Activated T-cell treated with anti-CD3 and anti-CD28 coated beads, Interleukin-2, amount 50 U/mL, for 4 hours (primary cell): ENCODE results near the gene PADI1. TPM values are rescaled to one million over a fixed set of nuclear protein-coding genes. Genes with fewer than 3 reads are reported as not detected.
A peak's percentile ranks its signal among the peaks of the same experiment; 100 is the strongest.

ENCODE experiments used
- ATAC-seq, 2 donors: fragments of 200-7000 bp; cut with Tn5 transposase; one replicate each; pipeline ENCODE4 v1.10.0; 2021
- DNase-seq: peaks from one replicate; pipeline ENCODE4 v3.0.0-alpha.2; 2020
- H3K27me3 Mint-ChIP-seq: one replicate; pipeline ENCODE4 v1.8.0; 2021; ENCODE audit warnings: low read depth, mixed read lengths
- H3K36me3 Mint-ChIP-seq: one replicate; pipeline ENCODE4 v1.8.0; 2022; ENCODE audit warnings: mixed read lengths; ENCODE audit not compliant: insufficient read depth
- H3K4me1 Mint-ChIP-seq: one replicate; pipeline ENCODE4 v1.8.0; 2021; ENCODE audit warnings: low read depth, mixed read lengths
- H3K4me3 Mint-ChIP-seq: one replicate; pipeline ENCODE4 v1.8.0; 2021; ENCODE audit warnings: mild to moderate bottlenecking, moderate library complexity, mixed read lengths
- H3K9me3 Mint-ChIP-seq: one replicate; pipeline ENCODE4 v1.8.0; 2021; ENCODE audit warnings: mixed read lengths
- total RNA-seq, 3 donors: library from RNA; stranded (reverse); gene quantifications; one replicate each; pipeline ENCODE4 v1.2.1, GENCODE V29; 2021

PADI1 gene
- total RNA-seq, 3 donors from 2014 or later, result not detected

DNA sequence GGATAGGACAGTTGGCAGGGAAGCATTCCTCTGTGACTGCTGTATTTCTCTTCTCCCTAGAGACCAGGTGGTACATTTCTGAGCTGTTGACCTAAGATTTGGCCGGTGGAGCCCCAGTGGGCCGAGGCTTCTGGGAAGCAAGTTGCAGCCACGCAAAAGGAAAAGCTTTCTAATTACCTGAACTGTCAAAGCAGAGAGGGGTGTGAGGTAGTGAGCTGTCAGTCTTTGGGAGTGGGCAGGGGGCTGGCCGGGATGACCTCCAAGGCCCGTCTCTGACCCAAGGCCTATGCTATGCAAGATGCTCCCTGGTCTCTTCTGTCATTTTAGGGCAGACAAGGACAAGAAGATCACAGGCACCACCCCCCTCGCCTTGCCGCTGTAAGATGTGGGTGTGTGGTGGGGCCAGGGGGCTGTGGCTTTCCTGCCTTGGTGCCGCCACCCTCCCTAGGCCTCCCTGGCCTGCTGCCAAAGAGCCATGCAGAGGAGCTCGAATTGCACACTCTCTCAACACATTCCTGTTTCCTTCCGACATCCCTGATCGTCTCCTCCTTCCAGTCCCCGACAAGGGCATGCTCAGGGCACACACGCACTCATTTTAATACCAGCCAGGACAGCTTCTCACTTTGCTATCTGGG, 7.7 kb downstream of the PADI1 start:
- no peaks in the 10 kb centered on the region for H3K36me3 Mint-ChIP-seq
- peak; percentile 46 for DNase-seq
- peak; percentile 44 to 47 for ATAC-seq
- H3K4me1 Mint-ChIP-seq, result peaks cover 37% of the 10 kb centered on the region
- H3K9me3 Mint-ChIP-seq, result no peaks in the 10 kb centered on the region
- H3K27me3 Mint-ChIP-seq, result peaks cover 33% of the 10 kb centered on the region
- peak overlapping the region; percentile 60 for H3K4me3 Mint-ChIP-seq

- DNase-seq (no peak), ATAC-seq (no peak)
- peak overlapping the region; percentile 60 for H3K4me3 Mint-ChIP-seq
- H3K27me3 Mint-ChIP-seq, result peaks cover 33% of the 10 kb centered on the region
- no peaks in the 10 kb centered on the region for H3K36me3 Mint-ChIP-seq
- no peaks in the 10 kb centered on the region for H3K9me3 Mint-ChIP-seq
- H3K4me1 Mint-ChIP-seq, result peaks cover 30% of the 10 kb centered on the region
Measured at GRCh38 chr1:17213148-17213781, 8.3 kb downstream of the PADI1 start.

GRCh38 chr1:17213782-17214148, 8.8 kb downstream of the PADI1 start:
- Mint-ChIP-seq H3K9me3 (no peaks in the 10 kb centered on the region), H3K4me1 (peaks cover 30% of the 10 kb centered on the region), H3K27me3 (peaks cover 32% of the 10 kb centered on the region), H3K36me3 (no peaks in the 10 kb centered on the region), H3K4me3 (no peak overlapping the region)
- no peak for DNase-seq
- ATAC-seq, result no peak

DNA sequence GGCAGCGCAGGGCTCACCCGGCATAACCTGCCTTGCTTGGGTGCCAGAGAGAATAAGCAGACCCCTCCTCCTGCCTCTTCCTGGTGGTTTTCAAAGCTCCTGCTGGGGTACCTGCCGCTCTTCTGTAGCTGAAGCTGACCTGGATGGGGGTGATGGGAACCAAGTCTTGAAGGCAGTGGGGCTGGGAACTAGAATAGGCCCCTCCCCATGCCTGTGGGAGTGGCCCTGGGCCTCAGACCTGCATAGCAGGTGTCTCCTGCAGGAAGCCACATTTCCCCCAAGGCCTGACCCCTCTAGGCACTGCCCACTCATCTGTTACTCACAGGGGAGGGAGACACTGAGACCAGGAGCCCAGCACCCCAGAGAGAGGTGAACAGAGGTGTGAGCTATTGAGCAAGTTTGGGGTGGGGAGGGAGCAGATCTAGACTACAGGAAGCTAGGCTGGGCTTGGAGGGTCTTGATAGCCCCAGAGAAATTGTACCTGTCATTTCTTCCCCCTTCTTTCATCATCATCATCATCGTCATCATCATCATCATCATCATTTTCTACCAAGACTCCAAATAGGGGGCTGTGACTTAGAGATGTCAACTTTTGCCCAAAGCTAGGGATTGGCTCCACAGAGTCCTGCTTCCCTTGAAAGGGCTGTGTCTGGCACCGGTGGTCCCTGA, 10.1 kb downstream of the PADI1 start:
- peaks cover 28% of the 10 kb centered on the region for H3K4me1 Mint-ChIP-seq
- ATAC-seq (no peak), DNase-seq (no peak)
- peaks cover 28% of the 10 kb centered on the region for H3K27me3 Mint-ChIP-seq
- H3K36me3 Mint-ChIP-seq, result no peaks in the 10 kb centered on the region
- no peaks in the 10 kb centered on the region for H3K9me3 Mint-ChIP-seq
- H3K4me3 Mint-ChIP-seq, result no peak overlapping the region

DNA sequence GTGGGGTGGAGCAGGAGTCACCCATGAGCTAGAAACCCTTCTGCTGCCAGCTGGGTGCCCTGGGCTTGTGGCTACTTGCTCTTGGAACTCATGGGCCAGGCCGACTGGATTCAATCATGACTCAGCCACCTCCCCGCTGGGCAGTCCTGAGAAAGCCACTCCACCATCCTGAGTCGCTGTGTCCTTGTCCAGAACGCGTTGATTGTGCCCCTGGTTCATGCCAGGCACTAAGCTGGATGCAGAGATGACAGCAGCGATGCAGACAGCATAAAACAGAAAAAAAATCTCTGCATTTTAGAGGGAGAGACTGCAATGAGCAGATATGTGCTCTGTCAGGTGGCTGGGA, 10.6 kb downstream of the PADI1 start:
- no peak for ATAC-seq
- peaks cover 25% of the 10 kb centered on the region for H3K27me3 Mint-ChIP-seq

DNA sequence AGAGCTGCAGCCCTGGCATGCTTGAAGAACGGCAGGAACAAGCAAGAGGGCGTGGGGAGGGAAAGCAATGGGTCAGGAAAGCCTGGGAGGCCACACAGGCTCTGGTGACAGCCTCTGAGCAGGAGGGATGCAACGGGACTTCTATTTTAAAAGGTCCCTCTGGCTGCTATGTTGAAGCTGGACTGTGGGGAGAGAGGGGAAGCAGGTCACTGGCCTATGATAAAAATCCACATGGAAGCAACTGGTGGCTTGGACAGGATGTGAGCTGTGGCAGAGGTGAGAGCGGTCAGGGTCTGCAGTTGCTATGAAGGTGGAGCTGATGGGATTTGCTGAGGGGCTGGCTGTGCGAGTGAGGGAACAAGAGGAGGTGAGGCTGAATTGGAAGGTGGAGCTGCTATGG, 11.2 kb downstream of the PADI1 start:
- peaks cover 24% of the 10 kb centered on the region for H3K27me3 Mint-ChIP-seq
- DNase-seq (no peak), ATAC-seq (no peak)
- peaks cover 26% of the 10 kb centered on the region for H3K4me1 Mint-ChIP-seq
- no peaks in the 10 kb centered on the region for H3K9me3 Mint-ChIP-seq
- no peak overlapping the region for H3K4me3 Mint-ChIP-seq
- H3K36me3 Mint-ChIP-seq, result no peaks in the 10 kb centered on the region

More for the DNA sequence above, 10.6 kb downstream of the PADI1 start:
- Mint-ChIP-seq H3K36me3 (no peaks in the 10 kb centered on the region), H3K4me3 (no peak overlapping the region), H3K9me3 (no peaks in the 10 kb centered on the region), H3K4me1 (peaks cover 26% of the 10 kb centered on the region)
- DNase-seq, result no peak

DNA sequence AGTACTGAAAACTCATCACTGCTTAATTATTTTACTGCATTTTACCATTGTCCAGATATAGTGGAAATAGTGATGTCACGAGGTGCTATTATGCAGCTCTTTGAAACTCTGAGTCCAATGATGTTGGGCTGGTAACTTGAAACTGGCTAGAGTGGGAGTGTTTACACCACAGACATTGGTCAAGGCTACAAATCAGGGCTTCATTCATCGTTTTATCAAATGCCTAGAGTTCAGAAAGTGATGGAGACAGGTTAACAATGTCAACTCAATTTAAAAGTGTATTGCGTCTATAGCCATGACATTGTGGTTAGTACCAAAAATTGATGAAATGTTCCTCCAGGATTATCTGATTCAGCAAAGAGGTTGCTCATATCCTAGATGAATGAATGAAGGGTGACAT, 12.7 kb downstream of the PADI1 start:
- peaks cover 15% of the 10 kb centered on the region for H3K4me1 Mint-ChIP-seq
- no peak overlapping the region for H3K4me3 Mint-ChIP-seq
- no peak for ATAC-seq
- H3K27me3 Mint-ChIP-seq, result peaks cover 19% of the 10 kb centered on the region
- H3K9me3 Mint-ChIP-seq, result no peaks in the 10 kb centered on the region
- no peaks in the 10 kb centered on the region for H3K36me3 Mint-ChIP-seq
- no peak for DNase-seq

GRCh38 chr1:17218939-17219338, 14.0 kb downstream of the PADI1 start:
- no peak overlapping the region for H3K4me3 Mint-ChIP-seq
- ATAC-seq, result no peak

GRCh38 chr1:17220287-17220686, 15.4 kb downstream of the PADI1 start:
- Mint-ChIP-seq H3K36me3 (no peaks in the 10 kb centered on the region), H3K4me3 (no peak overlapping the region), H3K27me3 (no peaks in the 10 kb centered on the region), H3K9me3 (no peaks in the 10 kb centered on the region), H3K4me1 (no peaks in the 10 kb centered on the region)
- DNase-seq (no peak), ATAC-seq (no peak)

More at GRCh38 chr1:17218939-17219338, 14.0 kb downstream of the PADI1 start:
- DNase-seq, result no peak
- peaks cover 5% of the 10 kb centered on the region for H3K27me3 Mint-ChIP-seq
- peaks cover 3% of the 10 kb centered on the region for H3K4me1 Mint-ChIP-seq
- H3K36me3 Mint-ChIP-seq, result no peaks in the 10 kb centered on the region
- H3K9me3 Mint-ChIP-seq, result no peaks in the 10 kb centered on the region

DNA sequence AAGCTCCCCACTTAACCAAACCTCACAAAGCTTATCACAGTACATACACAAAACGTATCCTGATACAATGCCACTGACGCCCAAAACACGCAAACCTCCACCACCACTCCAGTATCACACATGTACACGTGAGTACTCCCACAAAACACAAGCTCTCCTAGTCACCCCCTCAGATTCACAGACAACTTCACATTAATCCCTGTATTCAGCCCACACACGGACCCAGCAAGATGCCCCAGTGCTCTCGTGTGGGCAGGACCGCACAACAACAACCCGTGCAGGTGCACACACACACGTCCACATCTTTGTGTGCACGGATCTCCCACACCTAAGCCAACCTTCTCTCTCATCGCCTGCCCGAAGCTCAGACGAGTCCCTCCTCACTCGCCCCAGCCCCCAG, 17.6 kb downstream of the PADI1 start:
- no peaks in the 10 kb centered on the region for H3K9me3 Mint-ChIP-seq
- no peak overlapping the region for H3K4me3 Mint-ChIP-seq
- no peaks in the 10 kb centered on the region for H3K27me3 Mint-ChIP-seq
- no peaks in the 10 kb centered on the region for H3K36me3 Mint-ChIP-seq
- DNase-seq (no peak), ATAC-seq (no peak)
- no peaks in the 10 kb centered on the region for H3K4me1 Mint-ChIP-seq

DNA sequence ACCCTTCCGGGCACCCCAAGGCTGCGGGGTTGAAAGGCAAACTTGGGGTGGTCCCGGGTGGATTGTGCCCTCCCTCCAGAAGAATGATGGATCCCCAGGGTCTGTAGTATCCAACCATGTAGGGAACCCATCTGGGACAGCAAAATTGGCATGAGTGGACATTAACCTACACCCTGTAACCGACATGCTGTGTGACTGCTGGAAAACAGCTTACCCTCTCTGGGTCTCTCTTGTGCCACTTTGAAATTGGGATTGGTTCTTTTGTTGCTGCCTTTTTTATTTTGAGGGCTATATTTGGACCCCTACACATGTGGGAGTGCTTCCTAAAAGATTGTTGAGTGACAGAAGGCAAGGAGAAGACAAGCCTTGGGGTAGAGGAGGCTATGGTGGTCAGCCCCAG, 19.5 kb downstream of the PADI1 start:
- H3K27me3 Mint-ChIP-seq, result no peaks in the 10 kb centered on the region
- no peak overlapping the region for H3K4me3 Mint-ChIP-seq
- H3K4me1 Mint-ChIP-seq, result no peaks in the 10 kb centered on the region
- H3K9me3 Mint-ChIP-seq, result no peaks in the 10 kb centered on the region
- DNase-seq (no peak), ATAC-seq (no peak)
- H3K36me3 Mint-ChIP-seq, result no peaks in the 10 kb centered on the region

DNA sequence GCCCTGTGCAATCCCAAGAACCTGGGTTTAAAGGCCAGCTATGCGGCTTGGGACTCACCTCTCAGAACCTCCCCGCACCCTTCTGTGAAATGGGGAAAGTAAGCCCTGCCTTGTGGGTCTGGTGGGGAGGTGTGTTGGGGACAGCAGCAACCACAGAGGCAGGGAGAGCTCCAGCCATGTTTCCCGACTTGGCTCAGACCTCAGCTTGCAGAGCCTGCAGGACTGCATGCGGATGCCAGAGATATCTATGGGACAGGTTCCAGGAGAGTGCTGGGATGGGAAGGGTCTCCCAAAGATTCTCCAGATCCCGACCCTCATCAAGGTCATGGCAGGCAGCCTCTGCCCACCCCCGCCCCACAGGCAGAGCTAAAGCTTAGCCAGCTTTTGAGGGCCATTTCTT, 20.2 kb downstream of the PADI1 start:
- H3K4me3 Mint-ChIP-seq, result no peak overlapping the region
- H3K4me1 Mint-ChIP-seq, result no peaks in the 10 kb centered on the region
- no peaks in the 10 kb centered on the region for H3K36me3 Mint-ChIP-seq
- no peak for ATAC-seq
- no peaks in the 10 kb centered on the region for H3K9me3 Mint-ChIP-seq
- DNase-seq, result no peak
- H3K27me3 Mint-ChIP-seq, result no peaks in the 10 kb centered on the region

DNA sequence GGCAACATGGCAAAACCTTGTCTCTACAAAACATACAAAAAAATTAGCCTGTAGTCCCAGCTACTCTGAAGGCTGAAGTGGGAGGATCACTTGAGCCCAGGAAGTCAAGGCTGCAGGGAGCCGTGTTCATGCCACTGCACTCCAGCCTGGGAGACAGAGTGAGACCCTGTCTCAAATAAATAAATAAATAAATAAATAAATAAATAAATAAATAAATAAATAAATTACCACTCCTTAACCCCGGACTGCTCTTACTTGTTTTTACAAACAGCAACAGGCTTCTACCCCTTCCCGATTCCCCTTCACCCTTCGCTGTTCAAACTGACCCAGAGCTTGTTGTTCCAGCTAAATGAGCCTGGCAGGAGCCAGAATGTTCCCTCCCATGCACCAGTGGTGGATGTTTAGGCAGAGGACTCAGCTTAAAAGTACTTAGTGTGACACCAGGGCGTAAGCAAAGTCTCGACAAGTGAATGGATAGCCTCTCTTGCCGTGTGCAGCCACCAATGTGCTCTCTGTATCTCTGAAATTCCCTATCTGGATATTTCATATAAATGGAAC, 22.5 kb downstream of the PADI1 start:
- H3K36me3 Mint-ChIP-seq, result no peaks in the 10 kb centered on the region
- no peaks in the 10 kb centered on the region for H3K9me3 Mint-ChIP-seq
- no peak for ATAC-seq
- no peak for DNase-seq
- no peaks in the 10 kb centered on the region for H3K4me1 Mint-ChIP-seq
- H3K27me3 Mint-ChIP-seq, result no peaks in the 10 kb centered on the region
- H3K4me3 Mint-ChIP-seq, result no peak overlapping the region

DNA sequence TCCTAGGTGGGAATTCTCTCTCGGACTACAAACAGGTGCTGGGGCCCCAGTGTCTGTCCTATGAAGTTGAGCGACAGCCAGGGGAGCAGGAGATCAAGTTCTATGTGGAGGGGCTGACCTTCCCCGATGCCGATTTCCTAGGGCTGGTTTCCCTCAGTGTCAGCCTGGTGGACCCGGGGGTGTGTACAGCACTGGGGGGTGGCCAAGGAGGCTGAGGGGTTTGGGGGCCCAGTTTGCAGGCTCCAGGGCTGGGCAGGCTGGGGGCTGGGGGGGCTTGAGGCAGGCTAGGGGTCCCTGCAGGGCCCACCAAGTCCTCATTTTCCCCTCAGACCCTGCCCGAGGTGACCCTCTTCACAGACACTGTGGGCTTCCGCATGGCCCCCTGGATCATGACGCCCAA, 23.7 kb downstream of the PADI1 start:
- H3K4me1 Mint-ChIP-seq, result no peaks in the 10 kb centered on the region
- no peaks in the 10 kb centered on the region for H3K27me3 Mint-ChIP-seq
- DNase-seq (no peak), ATAC-seq (no peak)
- H3K9me3 Mint-ChIP-seq, result no peaks in the 10 kb centered on the region
- no peaks in the 10 kb centered on the region for H3K36me3 Mint-ChIP-seq
- H3K4me3 Mint-ChIP-seq, result no peak overlapping the region

DNA sequence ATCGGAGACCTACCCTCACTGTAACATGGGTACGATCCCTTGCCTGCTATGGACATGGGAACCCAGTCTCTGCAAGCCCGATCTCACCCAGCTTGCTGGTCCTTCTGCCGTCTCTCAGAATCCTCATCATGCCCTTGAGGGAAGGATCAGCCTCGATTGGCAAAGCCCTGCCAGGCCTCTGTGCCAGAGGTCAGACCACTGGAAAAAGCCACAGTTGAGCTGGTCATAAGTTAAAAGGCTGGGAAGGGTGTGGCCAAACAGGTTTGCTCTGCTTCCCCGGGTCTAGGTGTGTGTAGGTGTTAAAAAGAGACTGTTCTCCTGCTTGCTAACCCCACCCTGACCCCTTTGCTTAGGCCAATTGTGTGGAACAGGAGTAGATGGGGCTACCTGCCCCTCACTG, 24.5 kb downstream of the PADI1 start:
- H3K27me3 Mint-ChIP-seq, result no peaks in the 10 kb centered on the region
- ATAC-seq, result no peak
- H3K36me3 Mint-ChIP-seq, result no peaks in the 10 kb centered on the region
- H3K9me3 Mint-ChIP-seq, result no peaks in the 10 kb centered on the region
- H3K4me1 Mint-ChIP-seq, result no peaks in the 10 kb centered on the region
- no peak for DNase-seq
- no peak overlapping the region for H3K4me3 Mint-ChIP-seq
